Astrocyte of the hippocampus (primary cell): ENCODE data around the gene NSMCE3.

Experiments used
- DNase-seq: peaks from one replicate; pipeline ENCODE4 v3.0.0; 2011; ENCODE audit warnings: low read depth, low spot score

Gene NSMCE3

GRCh38 chr15:29222129-29222853 is 47.3 kb downstream of the NSMCE3 start:
- no peak for DNase-seq

- no peak for DNase-seq
These were observed 48.8 kb downstream of the NSMCE3 start for GRCh38 chr15:29220852-29221251.

- no peak for DNase-seq
These were observed 52.7 kb downstream of the NSMCE3 start for GRCh38 chr15:29216955-29217354.
